ENCODE results near the gene BRSK2.

DNA sequence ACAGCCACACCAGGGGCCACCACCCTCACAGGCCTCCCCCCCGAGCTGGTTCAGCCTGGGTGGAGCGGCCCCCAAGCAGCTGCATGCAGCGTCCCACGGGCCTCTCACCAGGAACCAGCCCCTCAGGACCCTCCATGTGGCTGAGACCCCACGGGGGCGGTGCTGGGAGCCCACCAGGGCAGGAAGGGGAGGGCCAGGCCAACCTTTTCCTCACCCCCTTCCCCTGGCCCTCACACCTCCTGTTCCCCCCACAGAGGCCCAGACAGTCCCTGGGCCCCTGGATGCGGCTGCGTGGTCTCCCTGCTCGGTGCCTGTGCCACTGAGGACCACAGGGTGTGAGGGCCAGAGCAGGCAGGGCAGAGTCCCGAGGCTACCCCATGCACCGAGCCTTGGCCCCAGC lies 50.3 kb downstream of the BRSK2 start:
- TF ChIP-seq, protein P1, sequence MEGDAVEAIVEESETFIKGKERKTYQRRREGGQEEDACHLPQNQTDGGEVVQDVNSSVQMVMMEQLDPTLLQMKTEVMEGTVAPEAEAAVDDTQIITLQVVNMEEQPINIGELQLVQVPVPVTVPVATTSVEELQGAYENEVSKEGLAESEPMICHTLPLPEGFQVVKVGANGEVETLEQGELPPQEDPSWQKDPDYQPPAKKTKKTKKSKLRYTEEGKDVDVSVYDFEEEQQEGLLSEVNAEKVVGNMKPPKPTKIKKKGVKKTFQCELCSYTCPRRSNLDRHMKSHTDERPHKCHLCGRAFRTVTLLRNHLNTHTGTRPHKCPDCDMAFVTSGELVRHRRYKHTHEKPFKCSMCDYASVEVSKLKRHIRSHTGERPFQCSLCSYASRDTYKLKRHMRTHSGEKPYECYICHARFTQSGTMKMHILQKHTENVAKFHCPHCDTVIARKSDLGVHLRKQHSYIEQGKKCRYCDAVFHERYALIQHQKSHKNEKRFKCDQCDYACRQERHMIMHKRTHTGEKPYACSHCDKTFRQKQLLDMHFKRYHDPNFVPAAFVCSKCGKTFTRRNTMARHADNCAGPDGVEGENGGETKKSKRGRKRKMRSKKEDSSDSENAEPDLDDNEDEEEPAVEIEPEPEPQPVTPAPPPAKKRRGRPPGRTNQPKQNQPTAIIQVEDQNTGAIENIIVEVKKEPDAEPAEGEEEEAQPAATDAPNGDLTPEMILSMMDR (IDR thresholded peaks at IDR 0.05), result no peak
- TF ChIP-seq ZFX (IDR thresholded peaks at IDR 0.05; ENCODE audit: borderline replicate concordance), result no peak

Measured in 22Rv1 (cell line).